Stimulated activated naive B cell treated with anti-CD40 and anti-IgM and Interleukin-4, amounts not matched to agents 10 μg/mL and 1 μg/mL and 100 μg/mL, for 72 hours (primary cell): ENCODE measurements around the gene NSG2.

Experiments used
- ATAC-seq, 2 donors: fragments of 150-1000 bp; cut with Tn5 transposase; replicated peaks; 2 replicates each; pipeline ENCODE4 v1.10.0; 2021; ENCODE audit warnings: moderate library complexity in 1 of 2
- DNase-seq: peaks from one replicate; pipeline ENCODE4 v3.0.0; 2021
- H3K27ac Mint-ChIP-seq: one replicate; pipeline ENCODE4 v1.8.0; 2022; ENCODE audit warnings: mild to moderate bottlenecking, mixed read lengths
- H3K27me3 Mint-ChIP-seq, 2 donors: one replicate each; pipeline ENCODE4 v1.8.0; 2022; ENCODE audit warnings: mixed read lengths in 2 of 2
- H3K36me3 Mint-ChIP-seq, 2 donors: one replicate each; pipeline ENCODE4 v1.8.0; 2022; ENCODE audit warnings: mixed read lengths in 2 of 2, mild to moderate bottlenecking in 1 of 2
- H3K4me1 Mint-ChIP-seq, 2 donors: one replicate each; pipeline ENCODE4 v1.8.0; 2022; ENCODE audit warnings: mixed read lengths in 2 of 2, mild to moderate bottlenecking in 1 of 2
- H3K4me3 Mint-ChIP-seq, 2 donors: one replicate each; pipeline ENCODE4 v1.8.0; 2022; ENCODE audit warnings: mild to moderate bottlenecking in 2 of 2, mixed read lengths in 2 of 2, moderate library complexity in 1 of 2
- H3K9me3 Mint-ChIP-seq, 2 donors: one replicate each; pipeline ENCODE4 v1.8.0; 2022; ENCODE audit warnings: mixed read lengths in 2 of 2, mild to moderate bottlenecking in 1 of 2

The NSG2 gene

GRCh38 chr5:174078416-174078815, 32.9 kb downstream of the NSG2 start:
- no peak overlapping the region for H3K27ac Mint-ChIP-seq
- no peaks in the 10 kb centered on the region for H3K36me3 Mint-ChIP-seq
- no peak for ATAC-seq
- peaks cover 0 to 3% of the 10 kb centered on the region in 2 donors for H3K9me3 Mint-ChIP-seq
- no peak overlapping the region for H3K4me3 Mint-ChIP-seq
- DNase-seq, result no peak
- H3K4me1 Mint-ChIP-seq, result no peaks in the 10 kb centered on the region
- peaks cover 5 to 17% of the 10 kb centered on the region in 2 donors for H3K27me3 Mint-ChIP-seq

- Mint-ChIP-seq H3K27ac (no peak overlapping the region), H3K4me3 (no peak overlapping the region), H3K36me3 (no peaks in the 10 kb centered on the region), H3K9me3 (no peaks in the 10 kb centered on the region), H3K4me1 (no peaks in the 10 kb centered on the region), H3K27me3 (peaks cover 5 to 17% of the 10 kb centered on the region in 2 donors)
- DNase-seq (no peak), ATAC-seq (no peak)
Measured at GRCh38 chr5:174082286-174082685, 36.8 kb downstream of the NSG2 start.

- Mint-ChIP-seq H3K4me3 (no peak overlapping the region), H3K27me3 (peaks cover 5 to 17% of the 10 kb centered on the region in 2 donors), H3K27ac (no peak overlapping the region), H3K36me3 (no peaks in the 10 kb centered on the region), H3K4me1 (no peaks in the 10 kb centered on the region), H3K9me3 (no peaks in the 10 kb centered on the region)
- no peak for DNase-seq
- ATAC-seq, result no peak
Measured at GRCh38 chr5:174083056-174083827, 37.7 kb downstream of the NSG2 start.

- H3K27ac Mint-ChIP-seq, result no peak overlapping the region
- no peaks in the 10 kb centered on the region for H3K36me3 Mint-ChIP-seq
- ATAC-seq, result no peak
- DNase-seq, result no peak
- H3K9me3 Mint-ChIP-seq, result no peaks in the 10 kb centered on the region
- peaks cover 5 to 14% of the 10 kb centered on the region in 2 donors for H3K27me3 Mint-ChIP-seq
- no peak overlapping the region for H3K4me3 Mint-ChIP-seq
- no peaks in the 10 kb centered on the region for H3K4me1 Mint-ChIP-seq
Measured at GRCh38 chr5:174084691-174085154, 39.2 kb downstream of the NSG2 start.

GRCh38 chr5:174086751-174087150, 41.2 kb downstream of the NSG2 start:
- DNase-seq (no peak), ATAC-seq (no peak)
- no peaks in the 10 kb centered on the region for H3K4me1 Mint-ChIP-seq
- H3K4me3 Mint-ChIP-seq, result no peak overlapping the region
- H3K27ac Mint-ChIP-seq, result no peak overlapping the region
- peaks cover 12 to 19% of the 10 kb centered on the region in 2 donors for H3K27me3 Mint-ChIP-seq
- H3K9me3 Mint-ChIP-seq, result no peaks in the 10 kb centered on the region
- no peaks in the 10 kb centered on the region for H3K36me3 Mint-ChIP-seq

- no peak overlapping the region for H3K4me3 Mint-ChIP-seq
- ATAC-seq (no peak), DNase-seq (no peak)
- H3K27ac Mint-ChIP-seq, result no peak overlapping the region
- H3K27me3 Mint-ChIP-seq, result peaks cover 15 to 23% of the 10 kb centered on the region in 2 donors
- peaks cover 0 to 2% of the 10 kb centered on the region in 2 donors for H3K9me3 Mint-ChIP-seq
- no peaks in the 10 kb centered on the region for H3K36me3 Mint-ChIP-seq
- H3K4me1 Mint-ChIP-seq, result no peaks in the 10 kb centered on the region
Measured at GRCh38 chr5:174087783-174088182, 42.3 kb downstream of the NSG2 start.

- no peaks in the 10 kb centered on the region for H3K4me1 Mint-ChIP-seq
- peaks cover 0 to 2% of the 10 kb centered on the region in 2 donors for H3K9me3 Mint-ChIP-seq
- H3K27ac Mint-ChIP-seq, result no peak overlapping the region
- peaks cover 15 to 18% of the 10 kb centered on the region in 2 donors for H3K27me3 Mint-ChIP-seq
- DNase-seq (no peak), ATAC-seq (no peak)
- no peak overlapping the region for H3K4me3 Mint-ChIP-seq
- H3K36me3 Mint-ChIP-seq, result no peaks in the 10 kb centered on the region
Measured at GRCh38 chr5:174090129-174090528, 44.6 kb downstream of the NSG2 start.

GRCh38 chr5:174093123-174093522, 47.6 kb downstream of the NSG2 start:
- Mint-ChIP-seq H3K36me3 (no peaks in the 10 kb centered on the region), H3K4me3 (no peak overlapping the region), H3K27me3 (peaks cover 15 to 18% of the 10 kb centered on the region in 2 donors), H3K9me3 (peaks cover 0 to 2% of the 10 kb centered on the region in 2 donors), H3K27ac (no peak overlapping the region), H3K4me1 (peaks cover 0 to 2% of the 10 kb centered on the region in 2 donors)
- DNase-seq (no peak), ATAC-seq (no peak)

GRCh38 chr5:174094857-174095606, 49.5 kb downstream of the NSG2 start:
- Mint-ChIP-seq H3K9me3 (peaks cover 0 to 4% of the 10 kb centered on the region in 2 donors), H3K4me1 (peaks cover 0 to 2% of the 10 kb centered on the region in 2 donors), H3K27ac (no peak overlapping the region), H3K36me3 (no peaks in the 10 kb centered on the region), H3K4me3 (no peak overlapping the region), H3K27me3 (peaks cover 15 to 18% of the 10 kb centered on the region in 2 donors)
- ATAC-seq, result no peak
- DNase-seq, result no peak

- Mint-ChIP-seq H3K9me3 (peaks cover 0 to 4% of the 10 kb centered on the region in 2 donors), H3K4me3 (no peak overlapping the region), H3K4me1 (peaks cover 0 to 2% of the 10 kb centered on the region in 2 donors), H3K27me3 (peaks cover 8 to 10% of the 10 kb centered on the region in 2 donors), H3K27ac (no peak overlapping the region), H3K36me3 (no peaks in the 10 kb centered on the region)
- no peak for ATAC-seq
- no peak for DNase-seq
Measured at GRCh38 chr5:174096619-174097018, 51.1 kb downstream of the NSG2 start.

- H3K36me3 Mint-ChIP-seq, result no peaks in the 10 kb centered on the region
- no peak for ATAC-seq
- peaks cover 0 to 2% of the 10 kb centered on the region in 2 donors for H3K4me1 Mint-ChIP-seq
- H3K27me3 Mint-ChIP-seq, result peaks cover 1 to 11% of the 10 kb centered on the region in 2 donors
- DNase-seq, result no peak
- H3K9me3 Mint-ChIP-seq, result peaks cover 0 to 2% of the 10 kb centered on the region in 2 donors
- H3K4me3 Mint-ChIP-seq, result no peak overlapping the region
- H3K27ac Mint-ChIP-seq, result no peak overlapping the region
Measured at GRCh38 chr5:174097486-174098185, 52.1 kb downstream of the NSG2 start.

- H3K27me3 Mint-ChIP-seq, result peaks cover 0 to 11% of the 10 kb centered on the region in 2 donors
- peaks cover 0 to 2% of the 10 kb centered on the region in 2 donors for H3K4me1 Mint-ChIP-seq
- no peak overlapping the region for H3K4me3 Mint-ChIP-seq
- H3K36me3 Mint-ChIP-seq, result no peaks in the 10 kb centered on the region
- no peak for ATAC-seq
- no peak overlapping the region for H3K27ac Mint-ChIP-seq
- peaks cover 0 to 2% of the 10 kb centered on the region in 2 donors for H3K9me3 Mint-ChIP-seq
- DNase-seq, result no peak
Measured at GRCh38 chr5:174098694-174099093, 53.2 kb downstream of the NSG2 start.

GRCh38 chr5:174100490-174100889, 55.0 kb downstream of the NSG2 start:
- no peaks in the 10 kb centered on the region for H3K36me3 Mint-ChIP-seq
- no peaks in the 10 kb centered on the region for H3K4me1 Mint-ChIP-seq
- H3K27me3 Mint-ChIP-seq, result peaks cover 0 to 6% of the 10 kb centered on the region in 2 donors
- DNase-seq, result no peak
- H3K4me3 Mint-ChIP-seq, result no peak overlapping the region
- H3K9me3 Mint-ChIP-seq, result peaks cover 0 to 2% of the 10 kb centered on the region in 2 donors
- H3K27ac Mint-ChIP-seq, result no peak overlapping the region
- no peak for ATAC-seq

GRCh38 chr5:174101195-174101730, 55.8 kb downstream of the NSG2 start:
- Mint-ChIP-seq H3K4me1 (no peaks in the 10 kb centered on the region), H3K36me3 (no peaks in the 10 kb centered on the region), H3K27me3 (peaks cover 0 to 6% of the 10 kb centered on the region in 2 donors), H3K27ac (no peak overlapping the region), H3K9me3 (peaks cover 0 to 2% of the 10 kb centered on the region in 2 donors), H3K4me3 (no peak overlapping the region)
- DNase-seq (no peak), ATAC-seq (no peak)
